HG03565 (cell line): ENCODE data around the gene PCDH20.
"Not testable (repeated sequence)": the region's sequence is repeated elsewhere in the genome, so short reads cannot be mapped to it uniquely, and the experiment has no call there.

ENCODE experiments used
- ATAC-seq: cut with Tn5 transposase; IDR thresholded peaks from one replicate; pipeline ENCODE4 v1.9.1; 2021; ENCODE audit warnings: mild to moderate bottlenecking, moderate library complexity; ENCODE audit not compliant: unreplicated experiment

Gene PCDH20

GRCh38 chr13:61415749-61416148 lies at the start of gene PCDH20:
Gene PCDH20 (minus strand): TSS chr13:61415849. CDS start chr13:61415158, 691 bp downstream.
- ATAC-seq, result no peak

GRCh38 chr13:61463024-61463423 lies 47.4 kb upstream of the PCDH20 start:
- ATAC-seq, result no peak

- no peak for ATAC-seq
These were observed 37.5 kb upstream of the PCDH20 start for GRCh38 chr13:61453121-61453520.

- no peak for ATAC-seq
These were observed 16.4 kb upstream of the PCDH20 start for GRCh38 chr13:61432029-61432428.

- no peak for ATAC-seq
These were observed 8.3 kb upstream of the PCDH20 start for GRCh38 chr13:61423915-61424314.

- ATAC-seq, result no peak
These were observed 1.5 kb upstream of the PCDH20 start for GRCh38 chr13:61417086-61417570.

- no peak for ATAC-seq
These were observed 459 bp downstream of the PCDH20 start for GRCh38 chr13:61415058-61415721.

- ATAC-seq, result no peak
These were observed 977 bp downstream of the PCDH20 start for GRCh38 chr13:61414686-61415057.

- ATAC-seq, result no peak
These were observed 1.8 kb downstream of the PCDH20 start for GRCh38 chr13:61413572-61414535.

- ATAC-seq, result no peak
These were observed 4.9 kb downstream of the PCDH20 start for GRCh38 chr13:61410669-61411297.

- ATAC-seq, result no peak
These were observed 5.4 kb downstream of the PCDH20 start for GRCh38 chr13:61410266-61410665.

- ATAC-seq, result no peak
These were observed 7.1 kb downstream of the PCDH20 start for GRCh38 chr13:61408571-61408970.

GRCh38 chr13:61406275-61406674 lies 9.4 kb downstream of the PCDH20 start:
- ATAC-seq, result no peak

- no peak for ATAC-seq
These were observed 19.5 kb downstream of the PCDH20 start for GRCh38 chr13:61396121-61396520.

GRCh38 chr13:61391426-61391825 lies 24.2 kb downstream of the PCDH20 start:
- ATAC-seq, result no peak

GRCh38 chr13:61387694-61388093 lies 28.0 kb downstream of the PCDH20 start:
- no peak for ATAC-seq

- ATAC-seq, result no peak
These were observed 32.5 kb downstream of the PCDH20 start for GRCh38 chr13:61383111-61383510.

- ATAC-seq, result no peak
These were observed 45.1 kb downstream of the PCDH20 start for GRCh38 chr13:61370520-61370919.

GRCh38 chr13:61364690-61365089 lies 51.0 kb downstream of the PCDH20 start:
- ATAC-seq, result not testable (repeated sequence)

GRCh38 chr13:61362522-61362921 lies 53.1 kb downstream of the PCDH20 start:
- no peak for ATAC-seq
